K562 treated with DMSO at 1 percent for 4 hours (cell line): Measurements from ENCODE around the gene PPFIA2. TPM values are rescaled to one million over a fixed set of nuclear protein-coding genes. Genes with fewer than 3 reads are reported as not detected.

Experiments
- total RNA-seq: library from RNA; unstranded; fragments of 300-600 nt; gene quantifications from 2 replicates; pipeline ENCODE4 v1.2.3, GENCODE V29; 2022; ENCODE audit not compliant: insufficient read depth

PPFIA2 gene
- not detected in 2 replicates for total RNA-seq

DNA sequence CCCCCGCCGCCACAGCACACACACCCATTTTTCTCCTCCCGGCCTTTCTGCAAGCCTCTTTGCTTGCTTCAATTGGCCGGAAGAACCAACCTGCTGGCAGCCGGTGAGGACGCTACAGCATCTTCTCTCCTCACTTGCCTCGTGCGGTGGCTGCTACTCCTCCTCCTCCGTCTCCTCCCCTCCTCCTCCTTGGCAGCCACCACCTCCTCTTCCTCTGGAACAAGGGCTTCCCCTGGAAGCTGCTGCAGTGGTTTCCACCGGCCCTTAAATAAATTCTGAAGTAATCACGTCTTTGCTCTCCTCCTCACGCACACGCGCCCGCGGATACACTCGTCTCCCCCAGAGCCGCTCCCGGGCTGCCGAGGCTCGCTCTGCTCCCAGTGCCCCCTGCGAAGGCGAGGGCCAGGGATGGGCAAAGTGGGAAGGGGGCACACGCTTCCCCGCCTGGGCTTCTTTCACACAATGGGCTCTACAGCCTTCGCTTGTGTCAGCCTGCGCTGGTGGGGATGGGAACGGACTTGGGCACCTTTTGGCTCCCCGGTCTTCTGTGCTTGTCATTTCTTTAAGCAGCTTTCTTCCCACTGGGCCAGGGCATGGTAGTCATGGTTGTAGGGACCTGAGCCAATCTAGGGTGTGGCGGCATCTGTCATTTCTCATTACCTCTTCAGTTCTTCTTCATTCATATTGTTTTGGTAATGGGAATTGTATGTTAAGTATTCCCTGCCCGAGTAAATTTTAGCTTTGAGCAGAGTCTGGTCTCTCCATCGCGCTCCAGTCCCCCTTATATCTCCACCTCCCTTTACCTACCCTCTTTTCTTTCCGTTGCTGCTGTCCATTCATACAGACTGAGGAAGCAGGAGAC is at the start of gene PPFIA2:
Gene PPFIA2 (minus strand): TSS at position 161 of the 862 bp plus-strand sequence.

